D721Med (cell line): ENCODE results near the gene GIMD1.
"Not testable (repeated sequence)": the region's sequence is repeated elsewhere in the genome, so short reads cannot be mapped to it uniquely, and the experiment has no call there.

ENCODE experiments used
- DNase-seq: peaks from one replicate; pipeline ENCODE4 v3.0.0; 2011; ENCODE audit warnings: low spot score; ENCODE audit not compliant: insufficient read length
- FAIRE-seq: peaks from 2 replicates; lab custom pipeline; 2011; peaks lifted over from hg19 to GRCh38; lab: Jason Lieb, UNC
- CTCF ChIP-seq: IDR thresholded peaks from 2 replicates; pipeline ENCODE4 v1.5.1; 2012; ENCODE audit warnings: mild to moderate bottlenecking, control low read depth; ENCODE audit not compliant: insufficient read depth; ENCODE audit errors: missing control alignments

GIMD1 gene

GRCh38 chr4:106337916-106338315 lies 30.7 kb downstream of the GIMD1 start:
- TF ChIP-seq CTCF, result no peak
- no peak for DNase-seq
- no peak for FAIRE-seq

- no peak for TF ChIP-seq CTCF
- DNase-seq (no peak), FAIRE-seq (no peak)
Observed at GRCh38 chr4:106336618-106337017, 32.0 kb downstream of the GIMD1 start.

GRCh38 chr4:106334741-106335470 lies 33.7 kb downstream of the GIMD1 start:
- TF ChIP-seq CTCF, result no peak
- no peak for FAIRE-seq
- DNase-seq, result no peak

DNA sequence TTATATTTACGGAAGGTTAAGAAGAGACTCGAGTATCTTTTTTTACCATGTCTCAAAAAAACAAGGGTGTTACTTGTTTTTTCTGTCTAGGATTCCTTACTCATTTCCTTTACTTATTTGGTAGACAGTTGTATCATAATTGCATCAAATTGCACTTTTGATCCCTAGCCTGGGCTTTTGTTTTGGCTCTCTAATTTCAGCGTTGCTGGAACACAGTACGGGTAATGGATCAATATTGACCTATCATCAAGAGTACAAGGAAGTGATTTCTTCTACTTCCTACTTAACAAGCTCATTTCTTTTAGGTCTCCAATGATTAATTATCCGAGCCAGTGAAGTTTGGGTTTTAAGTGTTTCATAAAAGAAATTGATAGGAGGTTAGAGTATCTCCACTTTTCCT lies 35.4 kb downstream of the GIMD1 start:
- DNase-seq (no peak), FAIRE-seq (no peak)
- TF ChIP-seq CTCF, result no peak

DNA sequence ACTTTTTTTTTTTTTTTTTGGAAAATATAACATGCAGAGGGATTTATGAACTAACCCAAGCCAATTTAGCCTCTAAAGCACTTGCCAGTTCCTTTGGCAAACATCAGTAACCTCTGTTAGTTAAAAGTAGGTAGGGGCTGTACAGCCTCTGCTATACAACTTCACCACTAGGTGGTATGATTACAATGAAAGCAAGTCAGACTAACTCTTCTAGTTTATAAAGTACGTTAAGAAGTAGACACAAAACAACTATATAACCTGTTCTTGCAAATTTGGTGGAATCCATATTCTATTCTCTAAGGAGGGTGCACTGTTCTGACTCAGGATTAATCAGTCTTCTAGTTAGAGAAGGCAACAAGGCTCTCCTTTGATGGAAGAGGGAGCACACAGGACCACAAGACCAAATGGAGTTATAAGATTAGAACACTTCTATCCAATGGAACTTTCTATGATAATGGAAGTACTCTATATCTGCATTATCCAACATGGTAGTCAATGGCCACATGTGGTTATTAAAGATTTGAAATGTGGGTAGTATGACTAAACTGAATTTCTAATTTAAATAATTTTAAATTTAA lies 39.4 kb downstream of the GIMD1 start:
- FAIRE-seq (peak; percentile 71), DNase-seq (no peak)
- peak; percentile 52 for TF ChIP-seq CTCF

DNA sequence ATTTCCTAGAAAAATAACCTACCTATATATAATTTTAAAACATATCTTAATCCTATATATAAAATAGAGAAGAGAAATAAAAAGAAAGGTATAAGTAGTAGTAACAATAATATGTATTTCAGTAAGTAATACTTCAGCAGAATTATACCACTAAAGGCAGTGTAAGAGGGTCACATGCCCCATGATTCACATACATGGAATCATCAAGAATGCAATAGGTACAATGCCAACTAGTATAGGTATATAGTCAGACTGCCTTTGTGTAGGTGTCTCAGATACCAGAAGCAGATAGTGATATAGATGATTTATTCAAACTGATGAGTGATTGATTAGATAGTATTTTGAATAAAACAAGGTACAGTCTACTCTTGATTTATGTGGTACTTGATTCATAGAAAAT lies 42.8 kb downstream of the GIMD1 start:
- DNase-seq, result no peak
- no peak for FAIRE-seq
- no peak for TF ChIP-seq CTCF

DNA sequence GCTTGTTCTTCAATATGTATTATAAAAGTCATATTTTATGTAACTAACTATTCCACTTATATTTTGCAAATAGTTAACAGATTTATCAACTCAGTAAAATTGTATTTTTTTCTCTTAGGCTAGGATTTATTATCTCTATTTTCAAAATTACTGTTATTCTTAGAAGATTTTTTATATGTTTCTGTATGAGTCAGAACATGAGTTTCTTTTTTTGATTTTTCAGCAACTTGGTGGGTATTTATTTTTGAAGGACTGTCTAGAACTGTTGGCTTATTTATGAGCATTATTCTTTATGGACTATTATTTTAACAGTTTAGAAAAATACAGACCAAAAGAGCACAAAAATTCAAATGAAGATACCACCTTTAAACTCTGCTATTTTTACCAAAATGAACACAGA lies 45.5 kb downstream of the GIMD1 start:
- DNase-seq (no peak), FAIRE-seq (no peak)
- TF ChIP-seq CTCF, result no peak

- DNase-seq, FAIRE-seq: not testable (repeated sequence)
Observed at GRCh38 chr4:106321814-106322213, 46.8 kb downstream of the GIMD1 start.

- not testable (repeated sequence) for FAIRE-seq, DNase-seq
Observed at GRCh38 chr4:106321168-106321567, 47.4 kb downstream of the GIMD1 start.
